Progenitor cell of endocrine pancreas (in vitro differentiated cells): ENCODE measurements around the gene NEU2. TPM values are rescaled to one million over a fixed set of nuclear protein-coding genes. Genes with fewer than 3 reads are reported as not detected.

Source experiments
- DNase-seq: peaks from one replicate; pipeline ENCODE4 v3.0.0; 2021; ENCODE audit warnings: low spot score; ENCODE audit not compliant: unreplicated experiment
- H3K27ac Mint-ChIP-seq: 2 replicates; pipeline ENCODE4 v1.8.0; 2021; ENCODE audit warnings: mild to moderate bottlenecking, moderate library complexity, mixed read lengths
- H3K27me3 Mint-ChIP-seq: 2 replicates; pipeline ENCODE4 v1.8.0; 2021; ENCODE audit warnings: mixed read lengths
- H3K36me3 Mint-ChIP-seq: 2 replicates; pipeline ENCODE4 v1.8.0; 2022; ENCODE audit warnings: mixed read lengths; ENCODE audit not compliant: insufficient read depth
- H3K4me1 Mint-ChIP-seq: 2 replicates; pipeline ENCODE4 v1.8.0; 2021; ENCODE audit warnings: low read depth, mixed read lengths
- H3K4me3 Mint-ChIP-seq: 2 replicates; pipeline ENCODE4 v1.8.0; 2021; ENCODE audit warnings: low read depth, mild to moderate bottlenecking, moderate library complexity, mixed read lengths
- H3K9me3 Mint-ChIP-seq: 2 replicates; pipeline ENCODE4 v1.8.0; 2021; ENCODE audit warnings: low read depth, mixed read lengths
- total RNA-seq: library from RNA; stranded (reverse); gene quantifications from 2 replicates; pipeline ENCODE4 v1.2.1, GENCODE V29; 2021
- TF ChIP-seq, protein P1 (sequence below): fragments of 200-600 bp; sonication (generic); IDR thresholded peaks from one replicate; pipeline ENCODE4 v1.5.0; 2021; ENCODE audit warnings: antibody characterized with exemption, mild to moderate bottlenecking; ENCODE audit not compliant: unreplicated experiment

Gene NEU2
- total RNA-seq, 1 donor from 2014 or later, result not detected

DNA sequence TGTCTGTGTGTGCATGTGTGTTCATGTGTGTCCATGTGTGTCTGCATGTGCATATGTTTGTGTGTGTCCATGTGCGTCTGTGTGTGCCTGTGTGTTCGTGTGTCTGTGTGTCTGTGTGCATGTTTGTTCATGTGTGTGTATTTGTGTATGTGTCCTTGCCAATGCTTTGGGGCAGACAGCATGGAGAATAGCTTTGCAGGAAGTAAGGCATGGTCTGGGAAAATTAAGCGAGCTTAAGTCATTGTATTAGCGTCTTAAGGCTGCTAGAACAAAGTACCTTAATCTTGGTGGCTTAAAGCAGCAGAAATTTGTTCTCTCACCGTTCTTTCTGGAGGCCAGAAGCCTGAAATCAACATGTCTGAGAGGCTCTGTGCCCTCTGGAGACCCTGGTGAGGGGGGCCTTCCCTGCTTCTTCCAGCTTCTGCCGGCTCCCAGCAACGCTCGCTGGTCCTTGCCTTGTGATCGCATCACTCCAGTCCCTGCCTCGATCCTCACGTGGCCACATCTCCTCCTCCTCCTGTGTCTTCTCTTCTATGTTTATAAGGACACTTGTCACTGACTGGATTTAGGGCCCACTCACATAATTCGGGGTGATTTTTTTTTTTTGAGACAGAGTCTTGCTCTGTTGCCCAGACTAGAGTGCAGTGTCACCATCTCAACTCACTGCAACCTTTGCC is 3.8 kb downstream of the NEU2 start:
- no peaks in the 10 kb centered on the region for H3K4me1 Mint-ChIP-seq
- no peak overlapping the region for H3K4me3 Mint-ChIP-seq
- TF ChIP-seq, protein P1, sequence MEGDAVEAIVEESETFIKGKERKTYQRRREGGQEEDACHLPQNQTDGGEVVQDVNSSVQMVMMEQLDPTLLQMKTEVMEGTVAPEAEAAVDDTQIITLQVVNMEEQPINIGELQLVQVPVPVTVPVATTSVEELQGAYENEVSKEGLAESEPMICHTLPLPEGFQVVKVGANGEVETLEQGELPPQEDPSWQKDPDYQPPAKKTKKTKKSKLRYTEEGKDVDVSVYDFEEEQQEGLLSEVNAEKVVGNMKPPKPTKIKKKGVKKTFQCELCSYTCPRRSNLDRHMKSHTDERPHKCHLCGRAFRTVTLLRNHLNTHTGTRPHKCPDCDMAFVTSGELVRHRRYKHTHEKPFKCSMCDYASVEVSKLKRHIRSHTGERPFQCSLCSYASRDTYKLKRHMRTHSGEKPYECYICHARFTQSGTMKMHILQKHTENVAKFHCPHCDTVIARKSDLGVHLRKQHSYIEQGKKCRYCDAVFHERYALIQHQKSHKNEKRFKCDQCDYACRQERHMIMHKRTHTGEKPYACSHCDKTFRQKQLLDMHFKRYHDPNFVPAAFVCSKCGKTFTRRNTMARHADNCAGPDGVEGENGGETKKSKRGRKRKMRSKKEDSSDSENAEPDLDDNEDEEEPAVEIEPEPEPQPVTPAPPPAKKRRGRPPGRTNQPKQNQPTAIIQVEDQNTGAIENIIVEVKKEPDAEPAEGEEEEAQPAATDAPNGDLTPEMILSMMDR, result no peak
- DNase-seq, result no peak
- H3K27ac Mint-ChIP-seq, result no peak overlapping the region
- no peaks in the 10 kb centered on the region for H3K9me3 Mint-ChIP-seq
- H3K36me3 Mint-ChIP-seq, result no peaks in the 10 kb centered on the region
- no peaks in the 10 kb centered on the region for H3K27me3 Mint-ChIP-seq

GRCh38 chr2:233037078-233037477 is 4.6 kb downstream of the NEU2 start:
- Mint-ChIP-seq H3K4me1 (no peaks in the 10 kb centered on the region), H3K36me3 (no peaks in the 10 kb centered on the region), H3K9me3 (no peaks in the 10 kb centered on the region), H3K4me3 (no peak overlapping the region), H3K27ac (no peak overlapping the region), H3K27me3 (no peaks in the 10 kb centered on the region)
- TF ChIP-seq, protein P1, result no peak
- DNase-seq, result no peak

- Mint-ChIP-seq H3K27me3 (peaks cover 7% of the 10 kb centered on the region), H3K4me1 (no peaks in the 10 kb centered on the region), H3K36me3 (no peaks in the 10 kb centered on the region), H3K4me3 (no peak overlapping the region), H3K27ac (no peak overlapping the region), H3K9me3 (no peaks in the 10 kb centered on the region)
- DNase-seq, result no peak
- TF ChIP-seq, protein P1, result no peak
Measured at GRCh38 chr2:233039212-233039845, 6.9 kb downstream of the NEU2 start.

- Mint-ChIP-seq H3K9me3 (no peaks in the 10 kb centered on the region), H3K4me3 (no peak overlapping the region), H3K27ac (no peak overlapping the region), H3K4me1 (no peaks in the 10 kb centered on the region), H3K36me3 (no peaks in the 10 kb centered on the region), H3K27me3 (peaks cover 8% of the 10 kb centered on the region)
- no peak for DNase-seq
- TF ChIP-seq, protein P1, result no peak
Measured at GRCh38 chr2:233039846-233040530, 7.5 kb downstream of the NEU2 start.

- H3K27ac Mint-ChIP-seq, result no peak overlapping the region
- H3K4me3 Mint-ChIP-seq, result no peak overlapping the region
- H3K27me3 Mint-ChIP-seq, result peaks cover 12% of the 10 kb centered on the region
- H3K36me3 Mint-ChIP-seq, result no peaks in the 10 kb centered on the region
- H3K9me3 Mint-ChIP-seq, result no peaks in the 10 kb centered on the region
- TF ChIP-seq, protein P1, result no peak
- no peak for DNase-seq
- no peaks in the 10 kb centered on the region for H3K4me1 Mint-ChIP-seq
Measured at GRCh38 chr2:233040571-233040970, 8.1 kb downstream of the NEU2 start.
